IPS-15b (cell line): ENCODE measurements around the gene MRPL18.
"Not testable (repeated sequence)": the region's sequence is repeated elsewhere in the genome, so short reads cannot be mapped to it uniquely, and the experiment has no call there.

Source experiments
- H3K27me3 ChIP-seq: one replicate; pipeline ENCODE4 v1.6.1; 2013; ENCODE audit warnings: low read length; ENCODE audit not compliant: control insufficient read depth, insufficient read depth
- H3K36me3 ChIP-seq: one replicate; pipeline ENCODE4 v1.6.1; 2013; ENCODE audit warnings: low read length; ENCODE audit not compliant: control insufficient read depth, insufficient read depth
- H3K4me1 ChIP-seq: one replicate; pipeline ENCODE4 v1.6.1; 2013; ENCODE audit warnings: mild to moderate bottlenecking, low read length; ENCODE audit not compliant: control insufficient read depth, insufficient read depth
- H3K4me3 ChIP-seq: one replicate; pipeline ENCODE4 v1.5.1; 2013; ENCODE audit warnings: low read depth, low read length
- H3K9ac ChIP-seq: one replicate; pipeline ENCODE4 v1.6.1; 2013; ENCODE audit warnings: low read depth, mild to moderate bottlenecking, low read length
- H3K9me3 ChIP-seq: one replicate; pipeline ENCODE4 v1.6.1; 2013; ENCODE audit warnings: mild to moderate bottlenecking, low read length; ENCODE audit not compliant: control insufficient read depth, insufficient read depth

MRPL18 gene

GRCh38 chr6:159805440-159806020, 15.3 kb downstream of the MRPL18 start:
- no peaks in the 10 kb centered on the region for H3K27me3 ChIP-seq
- no peaks in the 10 kb centered on the region for H3K4me1 ChIP-seq
- no peaks in the 10 kb centered on the region for H3K36me3 ChIP-seq
- no peak overlapping the region for H3K9ac ChIP-seq
- no peaks in the 10 kb centered on the region for H3K9me3 ChIP-seq
- H3K4me3 ChIP-seq, result no peak overlapping the region

- H3K4me1 ChIP-seq, result no peaks in the 10 kb centered on the region
- H3K27me3 ChIP-seq, result no peaks in the 10 kb centered on the region
- no peak overlapping the region for H3K4me3 ChIP-seq
- H3K36me3 ChIP-seq, result no peaks in the 10 kb centered on the region
- H3K9ac ChIP-seq, result no peak overlapping the region
- H3K9me3 ChIP-seq, result no peaks in the 10 kb centered on the region
These were observed 15.8 kb downstream of the MRPL18 start for GRCh38 chr6:159806021-159806458.

DNA sequence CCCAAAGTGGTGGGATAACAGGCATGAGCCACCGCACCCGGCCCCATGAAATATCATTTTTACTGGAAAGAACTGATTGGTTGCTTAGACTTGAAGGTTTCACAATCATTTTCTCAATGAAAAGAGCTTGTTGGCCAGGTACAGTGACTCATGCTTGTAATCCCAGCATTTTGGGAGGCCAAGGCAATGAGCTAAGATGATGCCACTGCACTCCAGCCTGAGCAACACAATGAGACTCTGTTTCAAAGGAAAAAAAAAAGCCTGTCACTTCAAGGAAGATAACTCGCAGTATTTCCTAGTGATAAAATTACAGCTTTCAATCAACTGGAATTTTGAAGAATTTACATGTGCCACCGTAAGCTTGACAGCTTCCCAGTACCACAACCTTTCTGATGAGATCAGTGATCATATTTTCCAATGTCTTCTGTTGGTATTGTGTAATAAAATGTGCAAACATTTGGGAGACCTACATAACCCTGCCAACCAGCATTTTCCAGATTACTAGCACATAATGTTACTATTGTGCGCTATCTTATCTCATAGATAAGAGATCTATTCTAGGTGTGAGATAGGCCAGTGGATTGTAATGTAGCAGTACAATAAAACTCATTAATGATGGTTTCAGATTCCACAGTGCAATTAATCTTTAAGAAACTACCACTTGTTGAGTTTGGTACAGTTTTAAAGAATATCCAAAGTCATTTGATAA, 17.0 kb downstream of the MRPL18 start:
- no peak overlapping the region for H3K4me3 ChIP-seq
- H3K4me1 ChIP-seq, result no peaks in the 10 kb centered on the region
- H3K36me3 ChIP-seq, result no peaks in the 10 kb centered on the region
- H3K9me3 ChIP-seq, result no peaks in the 10 kb centered on the region
- no peaks in the 10 kb centered on the region for H3K27me3 ChIP-seq
- no peak overlapping the region for H3K9ac ChIP-seq

- H3K36me3 ChIP-seq, result no peaks in the 10 kb centered on the region
- peaks cover 2% of the 10 kb centered on the region for H3K4me1 ChIP-seq
- no peaks in the 10 kb centered on the region for H3K27me3 ChIP-seq
- no peaks in the 10 kb centered on the region for H3K9me3 ChIP-seq
- H3K9ac ChIP-seq, result no peak overlapping the region
- no peak overlapping the region for H3K4me3 ChIP-seq
These were observed 18.4 kb downstream of the MRPL18 start for GRCh38 chr6:159808647-159809046.

DNA sequence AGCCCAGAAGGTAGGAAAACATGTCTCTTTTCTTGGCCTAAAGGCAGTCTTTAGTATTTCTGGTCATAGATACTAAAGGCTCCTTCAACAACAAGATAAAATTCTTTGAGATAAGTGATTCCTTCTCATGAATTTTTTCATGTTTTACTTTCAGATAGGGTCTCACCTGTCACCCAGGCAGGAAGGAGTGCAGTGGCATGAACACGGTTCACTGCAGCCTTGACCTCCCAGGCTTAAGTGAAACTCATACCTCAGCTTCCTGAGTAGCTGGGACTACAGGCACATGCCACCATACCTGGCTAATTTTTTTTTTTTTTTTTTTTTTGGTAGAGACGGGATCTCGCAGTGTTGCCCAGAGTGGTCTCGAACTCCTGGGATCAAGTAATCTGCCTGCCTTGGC, 18.9 kb downstream of the MRPL18 start:
- Histone ChIP-seq H3K9ac (no peak overlapping the region), H3K27me3 (no peaks in the 10 kb centered on the region), H3K9me3 (no peaks in the 10 kb centered on the region), H3K4me3 (no peak overlapping the region), H3K36me3 (no peaks in the 10 kb centered on the region), H3K4me1 (peaks cover 2% of the 10 kb centered on the region)

- Histone ChIP-seq H3K9me3 (no peaks in the 10 kb centered on the region), H3K4me3 (no peak overlapping the region), H3K4me1 (peaks cover 4% of the 10 kb centered on the region), H3K36me3 (no peaks in the 10 kb centered on the region), H3K9ac (no peak overlapping the region), H3K27me3 (no peaks in the 10 kb centered on the region)
These were observed 23.5 kb downstream of the MRPL18 start for GRCh38 chr6:159813781-159814180.

DNA sequence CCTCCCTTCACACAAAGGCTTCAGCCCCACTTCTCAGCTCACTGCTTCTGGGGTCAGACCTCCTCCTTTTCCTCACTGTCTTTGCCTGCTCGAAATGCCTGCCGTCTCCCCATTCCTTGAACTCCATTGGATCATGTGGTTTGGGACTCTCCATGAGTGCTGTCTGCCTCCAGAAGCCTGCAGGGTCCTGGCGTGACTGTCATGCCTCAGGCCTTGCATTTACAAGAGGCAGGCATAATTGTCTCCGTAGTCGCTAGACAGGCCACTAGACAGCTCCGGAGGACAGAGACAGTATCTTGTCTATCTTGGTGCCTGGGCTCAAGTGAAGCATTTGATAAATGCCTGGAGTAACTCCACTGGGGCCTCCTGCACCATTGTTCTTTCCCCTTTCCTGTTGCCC, 25.1 kb downstream of the MRPL18 start:
- peaks cover 6% of the 10 kb centered on the region for H3K4me1 ChIP-seq
- no peaks in the 10 kb centered on the region for H3K36me3 ChIP-seq
- H3K4me3 ChIP-seq, result no peak overlapping the region
- no peaks in the 10 kb centered on the region for H3K9me3 ChIP-seq
- no peak overlapping the region for H3K9ac ChIP-seq
- no peaks in the 10 kb centered on the region for H3K27me3 ChIP-seq

- not testable (repeated sequence) for H3K9ac ChIP-seq, H3K4me3 ChIP-seq, H3K9me3 ChIP-seq, H3K4me1 ChIP-seq, H3K27me3 ChIP-seq, H3K36me3 ChIP-seq
These were observed 26.5 kb downstream of the MRPL18 start for GRCh38 chr6:159816775-159817174.

GRCh38 chr6:159817951-159818739, 27.9 kb downstream of the MRPL18 start:
- Histone ChIP-seq H3K9me3 (no peaks in the 10 kb centered on the region), H3K4me3 (no peak overlapping the region), H3K4me1 (peaks cover 6% of the 10 kb centered on the region), H3K27me3 (no peaks in the 10 kb centered on the region), H3K36me3 (no peaks in the 10 kb centered on the region), H3K9ac (no peak overlapping the region)

- Histone ChIP-seq H3K9ac (no peak overlapping the region), H3K4me1 (peaks cover 6% of the 10 kb centered on the region)
These were observed 28.8 kb downstream of the MRPL18 start for GRCh38 chr6:159819098-159819497.

DNA sequence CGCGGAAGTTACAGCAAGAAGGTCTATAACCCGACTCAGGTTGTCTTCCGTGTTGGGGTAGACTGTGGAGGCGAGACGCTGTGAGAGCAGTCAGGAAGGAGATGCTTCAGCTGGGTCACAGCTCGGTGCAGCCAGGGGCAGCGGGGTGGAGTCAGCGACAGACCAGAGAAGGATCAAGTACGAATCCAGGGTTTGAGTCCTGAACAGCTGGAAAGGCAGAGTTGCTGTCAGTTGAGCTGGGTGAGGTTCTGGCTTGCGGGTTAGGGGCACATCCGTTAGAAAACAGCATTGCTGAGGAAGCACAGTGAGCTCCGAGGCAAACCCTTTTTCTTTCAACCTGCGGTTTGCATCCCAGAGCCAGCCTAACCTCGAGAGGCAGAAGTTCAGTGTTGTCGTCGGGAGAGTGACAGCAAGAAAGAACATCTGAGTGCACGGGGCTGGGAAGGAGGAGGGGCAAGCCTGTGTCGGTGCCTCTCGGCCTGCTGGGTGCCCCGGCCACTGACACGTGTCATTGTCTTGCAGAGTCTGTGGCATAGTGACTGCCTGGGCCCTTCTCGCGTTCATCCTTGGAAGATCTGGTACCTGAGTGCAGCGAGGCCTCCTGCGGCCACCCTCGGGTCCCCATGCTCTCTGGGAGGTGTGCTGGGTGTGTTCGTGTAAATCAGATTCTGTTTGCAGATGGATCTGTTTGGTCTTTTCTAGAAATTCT, 29.8 kb downstream of the MRPL18 start:
- H3K4me1 ChIP-seq, result peaks cover 6% of the 10 kb centered on the region
- H3K9ac ChIP-seq, result no peak overlapping the region
- no peaks in the 10 kb centered on the region for H3K27me3 ChIP-seq
- no peaks in the 10 kb centered on the region for H3K9me3 ChIP-seq
- H3K36me3 ChIP-seq, result no peaks in the 10 kb centered on the region
- no peak overlapping the region for H3K4me3 ChIP-seq

More at GRCh38 chr6:159819098-159819497, 28.8 kb downstream of the MRPL18 start:
- no peak overlapping the region for H3K4me3 ChIP-seq
- H3K9me3 ChIP-seq, result no peaks in the 10 kb centered on the region
- H3K36me3 ChIP-seq, result no peaks in the 10 kb centered on the region
- H3K27me3 ChIP-seq, result no peaks in the 10 kb centered on the region
